Measurements from ENCODE around the gene PRKCE. TPM values are rescaled to one million over a fixed set of nuclear protein-coding genes. Genes with fewer than 3 reads are reported as not detected.

PRKCE gene
- total RNA-seq, 3 donors from 2014 or later (not counting 1 experiment from before 2014, with no cell fraction given), result 35.2 to 42.1 (median 38.6) TPM

GRCh38 chr2:45918463-45919159 lies 267.1 kb downstream of the PRKCE start:
- H3K27me3 ChIP-seq (ENCODE audit: control insufficient read depth, insufficient read depth, low read length), result no peaks in the 10 kb centered on the region
- Mint-ChIP-seq H3K36me3 (no peaks in the 10 kb centered on the region), H3K4me3 (no peak overlapping the region), H3K27me3 (ENCODE audit: low read depth in 2 of 2) (no peaks in the 10 kb centered on the region), H3K27ac (no peak overlapping the region), H3K4me1 (peaks cover 5 to 16% of the 10 kb centered on the region in 2 donors), H3K9me3 (no peaks in the 10 kb centered on the region)
- H3K27ac ChIP-seq (ENCODE audit: low read length), result no peak overlapping the region
- H3K36me3 ChIP-seq (ENCODE audit: control insufficient read depth, insufficient read depth, low read length), result no peaks in the 10 kb centered on the region
- H3K4me3 ChIP-seq (ENCODE audit: low read length), result no peak overlapping the region
- H3K4me1 ChIP-seq (ENCODE audit: control insufficient read depth, insufficient read depth, low read length), result peaks cover 11% of the 10 kb centered on the region
- ATAC-seq (no peak), DNase-seq (no peak)
- intact Hi-C loops (cut with micrococcal nuclease), result no loop called here
- no peaks in the 10 kb centered on the region for H3K9me3 ChIP-seq (ENCODE audit: control insufficient read depth, insufficient read depth, low read length)
- TF ChIP-seq, protein P1, sequence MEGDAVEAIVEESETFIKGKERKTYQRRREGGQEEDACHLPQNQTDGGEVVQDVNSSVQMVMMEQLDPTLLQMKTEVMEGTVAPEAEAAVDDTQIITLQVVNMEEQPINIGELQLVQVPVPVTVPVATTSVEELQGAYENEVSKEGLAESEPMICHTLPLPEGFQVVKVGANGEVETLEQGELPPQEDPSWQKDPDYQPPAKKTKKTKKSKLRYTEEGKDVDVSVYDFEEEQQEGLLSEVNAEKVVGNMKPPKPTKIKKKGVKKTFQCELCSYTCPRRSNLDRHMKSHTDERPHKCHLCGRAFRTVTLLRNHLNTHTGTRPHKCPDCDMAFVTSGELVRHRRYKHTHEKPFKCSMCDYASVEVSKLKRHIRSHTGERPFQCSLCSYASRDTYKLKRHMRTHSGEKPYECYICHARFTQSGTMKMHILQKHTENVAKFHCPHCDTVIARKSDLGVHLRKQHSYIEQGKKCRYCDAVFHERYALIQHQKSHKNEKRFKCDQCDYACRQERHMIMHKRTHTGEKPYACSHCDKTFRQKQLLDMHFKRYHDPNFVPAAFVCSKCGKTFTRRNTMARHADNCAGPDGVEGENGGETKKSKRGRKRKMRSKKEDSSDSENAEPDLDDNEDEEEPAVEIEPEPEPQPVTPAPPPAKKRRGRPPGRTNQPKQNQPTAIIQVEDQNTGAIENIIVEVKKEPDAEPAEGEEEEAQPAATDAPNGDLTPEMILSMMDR (IDR thresholded peaks at IDR 0.05), result no peak
- WGBS (ENCODE audit: insufficient coverage), result 72% methylated on average over 4 of the region's 7 CpGs

DNA sequence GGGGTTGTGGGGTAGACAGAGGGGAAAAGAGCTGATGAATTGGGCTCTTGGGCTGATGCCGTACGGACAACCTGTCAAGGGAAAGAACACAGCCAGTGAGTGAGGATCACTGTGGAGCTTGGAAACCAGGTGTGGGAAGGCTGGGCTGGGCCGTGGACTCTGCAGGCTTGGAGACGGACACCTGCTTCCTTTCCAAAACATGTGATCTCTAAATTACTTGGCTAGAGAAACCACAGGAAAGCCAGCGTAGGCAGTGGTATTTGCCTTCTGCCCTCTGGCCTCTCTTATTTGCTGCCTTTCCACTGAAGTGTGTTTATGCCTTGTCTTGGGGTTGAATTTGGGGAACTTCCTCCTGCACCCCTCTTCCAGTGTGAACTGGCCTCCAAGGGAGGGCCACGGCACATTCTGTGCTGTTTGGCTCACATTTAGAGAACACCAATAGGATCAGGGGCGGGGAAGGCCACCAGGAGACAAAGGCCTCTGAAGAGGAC lies 267.7 kb downstream of the PRKCE start:
- Histone ChIP-seq H3K9me3 (ENCODE audit: control insufficient read depth, insufficient read depth, low read length) (no peaks in the 10 kb centered on the region), H3K27ac (ENCODE audit: low read length) (no peak overlapping the region), H3K36me3 (ENCODE audit: control insufficient read depth, insufficient read depth, low read length) (no peaks in the 10 kb centered on the region), H3K27me3 (ENCODE audit: control insufficient read depth, insufficient read depth, low read length) (no peaks in the 10 kb centered on the region), H3K4me1 (ENCODE audit: control insufficient read depth, insufficient read depth, low read length) (peaks cover 11% of the 10 kb centered on the region), H3K4me3 (ENCODE audit: low read length) (no peak overlapping the region)
- DNase-seq (no peak), ATAC-seq (no peak)
- TF ChIP-seq, protein P1 (IDR thresholded peaks at IDR 0.05), result no peak
- no peaks in the 10 kb centered on the region for H3K36me3 Mint-ChIP-seq
- peaks cover 5 to 16% of the 10 kb centered on the region in 2 donors for H3K4me1 Mint-ChIP-seq
- H3K27me3 Mint-ChIP-seq (ENCODE audit: low read depth in 2 of 2), result no peaks in the 10 kb centered on the region
- H3K9me3 Mint-ChIP-seq, result no peaks in the 10 kb centered on the region
- intact Hi-C loops (cut with micrococcal nuclease), result no loop called here
- WGBS (ENCODE audit: insufficient coverage), result 37% methylated on average over 7 of the region's 7 CpGs
- H3K4me3 Mint-ChIP-seq, result no peak overlapping the region
- H3K27ac Mint-ChIP-seq, result no peak overlapping the region

- ATAC-seq (no peak), DNase-seq (no peak)
- Histone ChIP-seq H3K4me1 (ENCODE audit: control insufficient read depth, insufficient read depth, low read length) (peaks cover 11% of the 10 kb centered on the region), H3K27me3 (ENCODE audit: control insufficient read depth, insufficient read depth, low read length) (no peaks in the 10 kb centered on the region), H3K36me3 (ENCODE audit: control insufficient read depth, insufficient read depth, low read length) (no peaks in the 10 kb centered on the region), H3K27ac (ENCODE audit: low read length) (no peak overlapping the region), H3K9me3 (ENCODE audit: control insufficient read depth, insufficient read depth, low read length) (no peaks in the 10 kb centered on the region), H3K4me3 (ENCODE audit: low read length) (no peak overlapping the region)
- Mint-ChIP-seq H3K27ac (no peak overlapping the region), H3K4me1 (peaks cover 5 to 16% of the 10 kb centered on the region in 2 donors), H3K27me3 (ENCODE audit: low read depth in 2 of 2) (no peaks in the 10 kb centered on the region), H3K4me3 (no peak overlapping the region), H3K9me3 (no peaks in the 10 kb centered on the region), H3K36me3 (no peaks in the 10 kb centered on the region)
- intact Hi-C loops (cut with micrococcal nuclease), result no loop called here
- TF ChIP-seq, protein P1 (IDR thresholded peaks at IDR 0.05), result no peak
- WGBS (ENCODE audit: insufficient coverage), result 69% methylated on average over 3 of the region's 3 CpGs
Observed at GRCh38 chr2:45919711-45920111, 268.2 kb downstream of the PRKCE start.

- H3K4me3 Mint-ChIP-seq, result no peak overlapping the region
- no peak for DNase-seq
- TF ChIP-seq, protein P1 (IDR thresholded peaks at IDR 0.05), result no peak
- Histone ChIP-seq H3K27me3 (ENCODE audit: control insufficient read depth, insufficient read depth, low read length) (no peaks in the 10 kb centered on the region), H3K4me3 (ENCODE audit: low read length) (no peak overlapping the region), H3K36me3 (ENCODE audit: control insufficient read depth, insufficient read depth, low read length) (no peaks in the 10 kb centered on the region), H3K27ac (ENCODE audit: low read length) (no peak overlapping the region), H3K4me1 (ENCODE audit: control insufficient read depth, insufficient read depth, low read length) (peaks cover 11% of the 10 kb centered on the region), H3K9me3 (ENCODE audit: control insufficient read depth, insufficient read depth, low read length) (no peaks in the 10 kb centered on the region)
- no peaks in the 10 kb centered on the region for H3K36me3 Mint-ChIP-seq
- H3K27me3 Mint-ChIP-seq (ENCODE audit: low read depth in 2 of 2), result no peaks in the 10 kb centered on the region
- no peak overlapping the region for H3K27ac Mint-ChIP-seq
- intact Hi-C loops (cut with micrococcal nuclease), result no loop called here
- H3K9me3 Mint-ChIP-seq, result no peaks in the 10 kb centered on the region
- H3K4me1 Mint-ChIP-seq, result peaks cover 0 to 18% of the 10 kb centered on the region in 2 donors
- no peak for ATAC-seq
Observed at GRCh38 chr2:45921921-45922320, 270.4 kb downstream of the PRKCE start.
